Stimulated activated CD4-positive, alpha-beta T cell treated with anti-CD3 and anti-CD28 coated beads, Interleukin-1b, Interleukin-23, amount 100 ng/mL, for 1 hour (primary cell): ENCODE measurements around the gene POGZ.

Experiments
- DNase-seq, 2 donors: peaks; one replicate each; pipeline ENCODE4 v3.0.0-alpha.2; 2020; ENCODE audit warnings: low read depth in 2 of 2

Gene POGZ

DNA sequence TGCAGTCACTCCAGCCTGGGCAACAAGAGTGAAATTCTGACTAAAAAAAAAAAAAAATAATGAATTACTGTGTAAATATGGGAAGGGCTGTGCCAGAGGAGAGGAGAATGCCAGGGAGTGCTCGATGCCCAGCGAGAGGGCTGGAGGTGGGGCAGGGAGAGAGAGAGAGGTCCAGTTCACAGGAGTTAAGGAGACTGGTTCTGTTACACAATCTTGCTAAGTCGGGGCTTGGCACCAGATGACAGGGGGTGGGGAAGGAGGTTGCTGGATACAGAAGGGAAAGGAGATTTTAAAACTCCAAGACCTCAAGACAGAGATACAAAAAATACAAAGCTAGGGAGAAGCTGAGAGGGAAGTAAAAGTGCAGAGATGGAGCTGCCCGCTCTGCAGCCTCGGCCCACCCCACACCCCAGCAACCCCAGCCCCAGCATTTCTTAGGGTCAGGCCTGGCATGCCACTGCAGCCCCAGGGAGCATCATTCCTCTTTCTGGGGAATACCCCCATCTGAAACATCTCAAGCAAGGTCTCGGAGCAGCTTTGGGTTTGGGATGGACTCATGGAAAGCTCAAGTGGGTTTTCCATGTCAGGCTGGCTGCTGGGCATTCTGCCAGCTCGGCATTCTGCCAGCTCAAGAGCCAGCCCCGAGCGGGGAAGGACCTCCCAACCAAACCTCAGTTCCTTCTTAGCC is 87.8 kb downstream of the POGZ start:
- no peak for DNase-seq

DNA sequence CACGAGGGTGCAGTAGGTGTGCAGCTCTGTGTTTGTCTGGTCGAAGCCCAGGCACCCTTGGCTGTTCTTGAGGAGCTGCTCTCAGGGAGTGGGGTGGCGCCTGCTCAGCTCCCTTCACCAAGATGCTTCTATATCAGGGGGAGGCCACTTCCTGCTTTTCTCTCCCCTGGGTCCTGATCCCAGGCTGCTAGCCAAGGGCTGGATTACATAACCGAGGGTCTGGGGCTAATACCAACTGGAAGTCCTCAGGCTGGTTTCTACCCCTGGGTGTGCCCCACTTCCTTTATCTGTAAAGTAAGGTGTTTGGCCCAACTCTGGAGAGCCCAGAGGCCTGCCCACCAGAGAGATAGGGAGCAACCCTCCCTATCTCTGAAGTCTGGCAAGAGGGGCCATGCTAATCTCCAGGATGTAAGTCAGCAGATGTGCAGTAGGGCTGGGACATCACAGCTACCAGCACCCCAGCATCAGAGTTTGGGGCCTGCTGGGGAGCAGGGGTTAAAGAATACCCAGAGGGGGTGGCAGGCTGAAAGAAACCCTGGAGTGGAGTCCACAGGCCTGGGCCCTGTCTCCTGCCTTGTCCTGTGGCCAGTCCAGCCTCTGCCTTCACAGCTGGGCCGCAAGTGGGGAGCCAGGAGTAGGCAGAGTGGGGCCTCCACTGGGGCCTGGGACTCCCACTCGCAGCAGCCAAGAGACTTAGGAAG is 88.9 kb downstream of the POGZ start:
- no peak for DNase-seq

- no peak for DNase-seq
Observed at GRCh38 chr1:151369621-151370048, 89.7 kb downstream of the POGZ start.

DNA sequence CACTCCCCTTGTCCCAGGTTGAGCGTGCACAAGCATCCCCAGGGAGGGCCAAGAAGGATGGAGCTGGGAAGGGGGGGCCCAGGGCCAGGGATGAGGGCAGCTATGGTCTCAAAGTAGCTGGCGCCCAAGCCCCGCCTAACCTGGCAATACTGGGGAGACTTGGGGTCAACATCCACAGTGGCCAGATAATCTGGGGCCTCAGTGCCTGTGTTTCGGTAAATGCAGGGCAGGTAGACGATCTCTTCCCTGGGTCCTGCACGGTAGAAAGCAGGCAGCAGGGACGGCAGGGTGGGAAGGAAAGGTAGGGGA is 90.0 kb downstream of the POGZ start:
- no peak for DNase-seq

DNA sequence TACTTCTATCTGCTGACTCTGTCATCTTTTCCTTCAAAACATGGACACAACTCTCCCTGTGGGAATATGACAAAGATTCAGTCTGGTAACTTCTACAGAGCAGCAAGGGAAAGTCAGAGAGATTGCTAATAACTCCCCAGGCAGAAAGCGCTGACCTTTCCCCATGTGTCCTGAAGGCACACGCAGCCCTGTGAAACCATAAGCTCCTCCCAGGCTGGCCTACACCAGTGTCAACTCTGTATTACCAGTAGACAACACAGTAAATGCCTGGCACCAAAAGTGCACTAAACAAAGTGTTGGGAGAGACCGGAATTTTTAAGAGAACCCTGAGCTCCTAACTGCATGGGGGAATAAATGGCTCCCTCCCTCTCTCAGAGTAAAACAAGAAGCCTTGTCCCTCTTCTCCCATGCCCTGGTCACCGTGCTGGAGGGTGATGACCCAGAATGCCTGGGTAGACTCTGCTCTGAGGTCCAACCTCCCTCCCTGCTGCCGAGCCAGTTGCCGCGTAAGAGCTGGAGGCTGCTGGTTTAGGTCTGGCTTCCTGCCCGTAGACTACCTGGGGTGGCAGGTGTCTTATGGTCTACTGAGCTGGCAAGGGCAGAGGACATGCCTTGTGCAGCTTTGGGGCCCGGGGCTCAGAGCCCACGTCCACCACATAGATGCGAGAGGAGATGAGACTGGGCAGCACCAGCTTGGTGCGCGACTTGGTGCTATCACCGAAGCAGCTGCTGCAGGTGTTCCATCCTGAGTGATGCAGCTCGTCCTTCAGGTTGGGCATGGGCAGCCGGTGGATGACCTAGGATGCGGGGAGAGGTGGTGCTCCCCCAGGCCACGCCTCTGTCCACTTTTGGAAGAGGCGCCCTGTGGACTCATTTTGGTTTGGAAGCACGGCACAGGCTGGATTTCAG is 90.6 kb downstream of the POGZ start:
- DNase-seq = no peak

- no peak for DNase-seq
Observed at GRCh38 chr1:151367658-151368392, 91.5 kb downstream of the POGZ start.

DNA sequence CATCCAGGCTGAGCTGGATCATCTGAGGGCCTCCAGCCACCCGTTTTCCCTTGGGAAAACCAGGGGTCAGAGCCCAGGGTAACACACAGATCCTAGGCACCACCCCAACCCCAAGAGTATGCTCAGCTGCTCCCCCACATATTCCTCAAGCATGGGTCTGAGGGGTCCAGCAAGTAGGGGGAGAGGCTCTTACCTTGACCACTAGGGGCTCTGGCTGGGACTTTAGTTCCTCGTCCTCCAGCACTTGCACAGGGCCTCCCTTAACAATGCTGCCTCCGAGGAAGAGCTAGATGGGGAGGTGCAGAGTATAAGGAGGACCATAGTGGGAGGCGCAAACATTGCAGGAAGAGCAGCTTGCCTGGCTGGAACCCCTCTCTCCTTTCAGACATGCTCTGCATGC is 94.3 kb downstream of the POGZ start:
- no peak for DNase-seq

- DNase-seq = no peak
Observed at GRCh38 chr1:151362308-151363155, 96.8 kb downstream of the POGZ start.

DNA sequence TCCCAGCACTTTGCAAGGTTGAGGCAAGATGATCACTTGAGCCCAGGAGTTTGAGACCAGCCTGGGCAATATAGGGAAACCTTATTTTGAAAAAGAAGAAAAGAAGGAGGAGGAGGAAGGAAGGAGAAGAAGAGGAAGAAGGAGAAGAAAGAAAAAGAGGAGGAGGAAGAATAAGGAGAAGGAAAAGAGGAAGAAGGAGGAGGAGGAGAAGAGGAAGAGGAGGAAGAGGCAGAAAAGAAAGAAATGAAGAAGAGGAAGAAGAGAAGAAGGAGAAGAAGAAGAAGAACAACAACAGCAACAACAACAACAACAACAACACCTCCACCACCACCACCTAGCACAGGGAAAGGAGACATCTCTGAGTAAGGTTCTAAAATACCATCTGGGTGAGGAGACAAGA is 97.4 kb downstream of the POGZ start:
- DNase-seq = no peak

GRCh38 chr1:151356696-151357095 is 102.6 kb downstream of the POGZ start:
- DNase-seq = no peak
